ENCODE results near the gene TBL1X.

TBL1X gene

DNA sequence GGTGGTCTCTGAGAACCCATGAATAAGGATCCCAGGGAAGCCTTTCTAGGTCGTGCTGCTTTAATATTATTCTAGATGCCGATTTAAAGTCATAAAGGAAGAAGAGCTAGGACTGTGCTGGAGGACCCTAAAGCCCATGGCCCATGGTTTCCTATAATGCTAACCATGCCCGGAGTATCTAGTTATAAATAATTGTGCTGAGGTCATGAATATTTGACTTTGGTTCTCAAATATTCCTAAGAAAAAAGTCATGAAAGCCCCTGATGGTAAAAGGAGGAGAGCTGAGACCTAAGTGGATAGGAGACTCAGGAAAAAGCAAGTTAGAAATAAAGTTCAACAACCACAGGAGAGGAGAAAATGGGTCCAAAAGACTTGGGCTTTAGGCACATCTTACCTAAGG is 132.0 kb downstream of the TBL1X start:
- no peaks in the 10 kb centered on the region for H3K27me3 ChIP-seq (ENCODE audit: low read depth, low read length)
- H3K9ac ChIP-seq (ENCODE audit: low read length): no peak overlapping the region
- H3K4me2 ChIP-seq (ENCODE audit: low read length): no peak overlapping the region
- H3K9me3 ChIP-seq (ENCODE audit: insufficient read depth, low read length): no peaks in the 10 kb centered on the region
- H3K36me3 ChIP-seq (replicated peaks; ENCODE audit: low read depth, low read length): no peaks in the 10 kb centered on the region
- peaks cover 14% of the 10 kb centered on the region; the same call in 1 of the 2 replicates for H4K20me1 ChIP-seq (ENCODE audit: insufficient read depth, low read length)
- H3K27ac ChIP-seq (ENCODE audit: low read length): no peak overlapping the region
- no peak for TF ChIP-seq EZH2phosphoT487 (IDR thresholded peaks at IDR 0.05; ENCODE audit: low read depth)
- TF ChIP-seq, protein P1, sequence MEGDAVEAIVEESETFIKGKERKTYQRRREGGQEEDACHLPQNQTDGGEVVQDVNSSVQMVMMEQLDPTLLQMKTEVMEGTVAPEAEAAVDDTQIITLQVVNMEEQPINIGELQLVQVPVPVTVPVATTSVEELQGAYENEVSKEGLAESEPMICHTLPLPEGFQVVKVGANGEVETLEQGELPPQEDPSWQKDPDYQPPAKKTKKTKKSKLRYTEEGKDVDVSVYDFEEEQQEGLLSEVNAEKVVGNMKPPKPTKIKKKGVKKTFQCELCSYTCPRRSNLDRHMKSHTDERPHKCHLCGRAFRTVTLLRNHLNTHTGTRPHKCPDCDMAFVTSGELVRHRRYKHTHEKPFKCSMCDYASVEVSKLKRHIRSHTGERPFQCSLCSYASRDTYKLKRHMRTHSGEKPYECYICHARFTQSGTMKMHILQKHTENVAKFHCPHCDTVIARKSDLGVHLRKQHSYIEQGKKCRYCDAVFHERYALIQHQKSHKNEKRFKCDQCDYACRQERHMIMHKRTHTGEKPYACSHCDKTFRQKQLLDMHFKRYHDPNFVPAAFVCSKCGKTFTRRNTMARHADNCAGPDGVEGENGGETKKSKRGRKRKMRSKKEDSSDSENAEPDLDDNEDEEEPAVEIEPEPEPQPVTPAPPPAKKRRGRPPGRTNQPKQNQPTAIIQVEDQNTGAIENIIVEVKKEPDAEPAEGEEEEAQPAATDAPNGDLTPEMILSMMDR (IDR thresholded peaks at IDR 0.05; ENCODE audit: low read depth, low read length): no peak
- H3K4me3 ChIP-seq (ENCODE audit: low read length): no peak overlapping the region
- H2AFZ ChIP-seq (ENCODE audit: low read depth, low read length): no peak overlapping the region
- H3K4me1 ChIP-seq (ENCODE audit: low read length): peaks cover 8% of the 10 kb centered on the region
- H3K79me2 ChIP-seq (ENCODE audit: low read length): no peaks in the 10 kb centered on the region

DNA sequence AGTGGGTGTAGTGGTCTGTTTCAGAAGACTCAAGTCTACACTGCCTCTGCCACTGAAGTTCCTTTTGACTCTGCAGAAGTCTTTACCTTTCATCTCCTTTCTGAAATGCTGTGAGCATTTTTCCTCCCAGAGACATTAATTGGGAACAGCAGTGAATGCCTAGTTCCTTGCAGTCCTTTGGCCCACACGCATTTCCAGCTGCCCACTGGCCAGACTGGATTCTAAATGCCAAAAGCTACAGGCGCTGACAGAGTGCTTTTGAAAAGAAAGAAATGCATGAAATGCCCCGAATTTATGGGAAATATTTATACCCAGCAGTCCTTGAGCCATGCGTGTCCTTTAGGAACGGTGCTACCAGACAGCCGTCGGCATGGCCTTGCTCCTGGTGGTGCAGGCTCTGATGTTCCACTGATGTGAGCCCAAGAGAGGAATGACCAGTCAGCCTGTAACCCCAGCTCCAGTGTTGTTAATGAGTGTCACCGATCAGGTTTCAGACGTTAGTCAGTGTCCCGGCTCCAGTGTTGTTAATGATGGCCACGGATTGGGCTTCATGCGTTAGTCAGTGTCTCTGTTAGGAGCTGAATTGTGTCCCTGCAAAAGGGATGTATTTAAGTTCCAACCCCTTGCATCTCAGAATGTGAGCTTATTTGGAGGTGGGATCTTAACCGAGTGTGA is 132.6 kb downstream of the TBL1X start:
- Histone ChIP-seq H4K20me1 (ENCODE audit: insufficient read depth, low read length) (peaks cover 20% of the 10 kb centered on the region; the same call in 1 of the 2 replicates), H3K9me3 (ENCODE audit: insufficient read depth, low read length) (no peaks in the 10 kb centered on the region), H3K27ac (ENCODE audit: low read length) (no peak overlapping the region), H3K36me3 (replicated peaks; ENCODE audit: low read depth, low read length) (no peaks in the 10 kb centered on the region), H3K4me1 (ENCODE audit: low read length) (peaks cover 8% of the 10 kb centered on the region), H3K4me2 (ENCODE audit: low read length) (no peak overlapping the region), H3K27me3 (ENCODE audit: low read depth, low read length) (no peaks in the 10 kb centered on the region), H3K9ac (ENCODE audit: low read length) (no peak overlapping the region), H3K79me2 (ENCODE audit: low read length) (no peaks in the 10 kb centered on the region), H2AFZ (ENCODE audit: low read depth, low read length) (no peak overlapping the region), H3K4me3 (ENCODE audit: low read length) (no peak overlapping the region)
- no peak for TF ChIP-seq EZH2phosphoT487 (IDR thresholded peaks at IDR 0.05; ENCODE audit: low read depth)
- TF ChIP-seq, protein P1 (IDR thresholded peaks at IDR 0.05; ENCODE audit: low read depth, low read length): no peak

DNA sequence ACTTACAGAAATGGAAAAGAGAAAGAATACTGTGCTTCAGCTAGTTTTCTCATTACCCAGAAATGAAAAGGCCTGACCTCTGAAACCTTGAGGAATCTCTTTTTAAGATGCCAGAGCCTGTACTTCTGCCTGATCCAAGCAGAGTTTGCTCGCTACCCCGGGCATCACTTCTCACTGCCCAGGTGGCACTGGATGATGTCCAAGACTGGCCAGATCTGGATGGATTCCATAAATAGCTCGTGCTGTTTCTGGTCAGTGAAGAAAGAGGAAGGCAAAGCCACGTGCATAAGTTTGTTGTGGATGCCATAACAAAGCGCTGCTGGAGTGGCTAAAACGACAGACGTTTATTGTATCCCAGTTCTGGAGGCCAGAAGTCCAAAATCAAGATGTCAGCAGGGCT is 133.5 kb downstream of the TBL1X start:
- Histone ChIP-seq H3K4me2 (ENCODE audit: low read length) (no peak overlapping the region), H4K20me1 (ENCODE audit: insufficient read depth, low read length) (peaks cover 25% of the 10 kb centered on the region; the same call in 1 of the 2 replicates), H3K4me3 (ENCODE audit: low read length) (no peak overlapping the region), H3K9me3 (ENCODE audit: insufficient read depth, low read length) (no peaks in the 10 kb centered on the region), H3K9ac (ENCODE audit: low read length) (no peak overlapping the region), H2AFZ (ENCODE audit: low read depth, low read length) (no peak overlapping the region), H3K36me3 (replicated peaks; ENCODE audit: low read depth, low read length) (no peaks in the 10 kb centered on the region), H3K27me3 (ENCODE audit: low read depth, low read length) (no peaks in the 10 kb centered on the region), H3K79me2 (ENCODE audit: low read length) (no peaks in the 10 kb centered on the region), H3K27ac (ENCODE audit: low read length) (no peak overlapping the region), H3K4me1 (ENCODE audit: low read length) (peaks cover 13% of the 10 kb centered on the region)
- TF ChIP-seq EZH2phosphoT487 (IDR thresholded peaks at IDR 0.05; ENCODE audit: low read depth): no peak
- TF ChIP-seq, protein P1 (IDR thresholded peaks at IDR 0.05; ENCODE audit: low read depth, low read length): no peak

DNA sequence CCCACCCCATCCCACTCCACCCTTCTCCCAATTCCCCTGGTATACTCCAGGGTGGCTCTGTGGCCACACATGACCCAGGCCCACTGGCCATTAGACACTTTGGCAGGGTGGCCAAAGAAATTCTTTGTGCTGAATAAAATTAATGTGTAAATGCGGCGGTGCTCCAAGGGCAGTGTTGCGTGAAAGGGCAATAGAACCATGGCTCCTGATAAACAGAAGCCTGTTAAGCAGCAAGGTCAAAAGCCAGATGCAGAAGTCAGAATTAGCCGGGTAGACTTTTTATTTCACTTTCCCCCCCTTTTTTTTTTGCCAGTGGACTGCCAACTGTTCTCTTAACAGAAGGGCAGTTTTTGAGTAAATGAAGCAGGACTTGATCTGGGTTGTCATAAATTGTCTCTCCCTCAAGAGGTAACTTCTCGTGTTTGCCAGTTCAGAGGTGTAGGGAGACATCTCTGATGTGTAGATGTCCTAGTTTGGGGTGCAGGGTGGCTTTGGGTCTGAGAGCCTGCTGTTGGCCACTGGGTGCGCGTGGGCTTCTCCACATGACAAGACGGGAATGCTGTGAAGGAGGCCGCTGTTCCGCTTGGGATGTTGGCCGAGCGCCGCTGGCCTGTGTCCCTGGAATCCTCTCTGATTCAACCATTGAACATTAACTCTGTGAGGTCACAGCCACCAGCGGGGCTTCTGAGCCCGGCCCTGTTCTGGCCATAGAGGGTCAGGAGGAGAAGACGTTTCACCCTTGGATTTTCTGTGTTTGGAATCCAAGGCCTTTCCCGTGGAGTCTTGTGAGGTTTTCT is 139.5 kb downstream of the TBL1X start:
- TF ChIP-seq, protein P1 (IDR thresholded peaks at IDR 0.05; ENCODE audit: low read depth, low read length): no peak
- no peak for TF ChIP-seq EZH2phosphoT487 (IDR thresholded peaks at IDR 0.05; ENCODE audit: low read depth)
- Histone ChIP-seq H3K9ac (ENCODE audit: low read length) (no peak overlapping the region), H3K4me2 (ENCODE audit: low read length) (no peak overlapping the region), H3K79me2 (ENCODE audit: low read length) (no peaks in the 10 kb centered on the region; the same call in 1 of the 2 replicates), H2AFZ (ENCODE audit: low read depth, low read length) (no peak overlapping the region), H3K4me3 (ENCODE audit: low read length) (no peak overlapping the region), H3K9me3 (ENCODE audit: insufficient read depth, low read length) (no peaks in the 10 kb centered on the region), H3K36me3 (replicated peaks; ENCODE audit: low read depth, low read length) (peaks cover 2% of the 10 kb centered on the region), H3K4me1 (ENCODE audit: low read length) (peaks cover 16% of the 10 kb centered on the region), H3K27me3 (ENCODE audit: low read depth, low read length) (no peaks in the 10 kb centered on the region), H4K20me1 (ENCODE audit: insufficient read depth, low read length) (peaks cover 40% of the 10 kb centered on the region; the same call in 1 of the 2 replicates), H3K27ac (ENCODE audit: low read length) (no peak overlapping the region)
